Suprapubic skin (tissue), 4 donors: Measurements from ENCODE around the gene GAB4. TPM values are rescaled to one million over a fixed set of nuclear protein-coding genes. Genes with fewer than 3 reads are reported as not detected.

Experiments used
- DNase-seq, 2 donors: peaks; one replicate each; pipeline ENCODE4 v3.0.0-alpha.2; 2019; ENCODE audit warnings: low spot score in 2 of 2
- H3K27ac ChIP-seq: fragments of 200-600 bp; sonication (generic); one replicate; pipeline ENCODE4 v1.5.1; 2019
- H3K27me3 ChIP-seq: fragments of 200-600 bp; sonication (generic); one replicate; pipeline ENCODE4 v1.5.1; 2019
- H3K36me3 ChIP-seq: fragments of 200-600 bp; sonication (generic); one replicate; pipeline ENCODE4 v1.5.1; 2019
- H3K4me1 ChIP-seq: fragments of 200-600 bp; sonication (generic); one replicate; pipeline ENCODE4 v1.5.1; 2019
- H3K4me3 ChIP-seq: fragments of 200-600 bp; sonication (generic); one replicate; pipeline ENCODE4 v1.5.1; 2019; ENCODE audit warnings: mild to moderate bottlenecking
- H3K9me3 ChIP-seq: fragments of 200-600 bp; sonication (generic); one replicate; pipeline ENCODE4 v1.5.1; 2019
- EP300 ChIP-seq: sonication (generic); formaldehyde crosslinking; IDR thresholded peaks from one replicate; pipeline ENCODE4 v1.6.1; 2017; ENCODE audit warnings: antibody characterized with exemption
- POLR2A ChIP-seq, 2 donors: fragments of 450-650 bp; IDR thresholded peaks; one replicate each; pipeline ENCODE4 v1.6.1; 2017; ENCODE audit warnings: antibody characterized with exemption in 2 of 2, mild to moderate bottlenecking in 2 of 2, moderate library complexity in 2 of 2
- POLR2AphosphoS5 ChIP-seq, 3 donors: sonication (generic); formaldehyde crosslinking; IDR thresholded peaks; one replicate each; pipeline ENCODE4 v1.6.1; 2017; ENCODE audit warnings: antibody characterized with exemption in 3 of 3
- WGBS: methylation state at CpG from one replicate; pipeline ENCODE4 v1.1.5; 2018; 5-methylcytosine and 5-hydroxymethylcytosine counted together
- total RNA-seq, 4 donors: library from RNA; depleted of rRNA; stranded (reverse); fragments of >200 nt; gene quantifications; one replicate each; pipeline ENCODE4 v1.1.0, GENCODE V29; 2016
- TF ChIP-seq, protein P1 (sequence below), 2 donors: fragments of 200-600 bp in 1 of 2; fragments of 450-650 bp in 1 of 2; sonication (generic) in 1 of 2; IDR thresholded peaks; one replicate each; pipeline ENCODE4 v1.5.1; 2016 to 2019; ENCODE audit warnings: antibody characterized with exemption in 2 of 2, mild to moderate bottlenecking in 1 of 2, moderate library complexity in 1 of 2

The GAB4 gene
- total RNA-seq, 4 donors from 2014 or later, result 0.21 to 0.32 TPM; not detected in 2

DNA sequence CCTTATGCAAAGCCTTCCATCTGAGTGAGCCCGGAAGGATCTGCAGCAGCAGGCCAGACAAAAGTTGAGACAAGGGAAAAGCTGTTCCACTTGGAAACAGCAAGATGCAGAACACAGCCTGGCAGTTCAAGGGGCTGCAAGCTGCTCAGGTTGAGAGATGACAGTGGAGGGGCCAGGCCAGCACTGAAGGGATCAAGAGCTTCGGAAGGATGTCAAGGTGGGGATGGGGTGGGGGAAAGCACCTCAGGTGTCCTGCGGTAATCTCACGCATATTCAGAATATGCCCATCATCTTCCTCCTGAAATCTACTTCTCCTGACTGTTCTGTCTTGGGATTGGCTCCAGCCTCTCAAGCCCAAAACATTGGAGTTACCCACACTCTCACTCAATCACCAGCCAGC lies 35.7 kb downstream of the GAB4 start:
- H3K4me1 ChIP-seq, result no peaks in the 10 kb centered on the region
- DNase-seq, result no peak
- H3K4me3 ChIP-seq, result no peak overlapping the region
- no peak for TF ChIP-seq POLR2AphosphoS5 (IDR thresholded peaks at IDR 0.05)
- TF ChIP-seq, protein P1, sequence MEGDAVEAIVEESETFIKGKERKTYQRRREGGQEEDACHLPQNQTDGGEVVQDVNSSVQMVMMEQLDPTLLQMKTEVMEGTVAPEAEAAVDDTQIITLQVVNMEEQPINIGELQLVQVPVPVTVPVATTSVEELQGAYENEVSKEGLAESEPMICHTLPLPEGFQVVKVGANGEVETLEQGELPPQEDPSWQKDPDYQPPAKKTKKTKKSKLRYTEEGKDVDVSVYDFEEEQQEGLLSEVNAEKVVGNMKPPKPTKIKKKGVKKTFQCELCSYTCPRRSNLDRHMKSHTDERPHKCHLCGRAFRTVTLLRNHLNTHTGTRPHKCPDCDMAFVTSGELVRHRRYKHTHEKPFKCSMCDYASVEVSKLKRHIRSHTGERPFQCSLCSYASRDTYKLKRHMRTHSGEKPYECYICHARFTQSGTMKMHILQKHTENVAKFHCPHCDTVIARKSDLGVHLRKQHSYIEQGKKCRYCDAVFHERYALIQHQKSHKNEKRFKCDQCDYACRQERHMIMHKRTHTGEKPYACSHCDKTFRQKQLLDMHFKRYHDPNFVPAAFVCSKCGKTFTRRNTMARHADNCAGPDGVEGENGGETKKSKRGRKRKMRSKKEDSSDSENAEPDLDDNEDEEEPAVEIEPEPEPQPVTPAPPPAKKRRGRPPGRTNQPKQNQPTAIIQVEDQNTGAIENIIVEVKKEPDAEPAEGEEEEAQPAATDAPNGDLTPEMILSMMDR (IDR thresholded peaks at IDR 0.05), result no peak
- TF ChIP-seq EP300, result no peak
- no peak for TF ChIP-seq POLR2A (IDR thresholded peaks at IDR 0.05)
- H3K9me3 ChIP-seq, result no peaks in the 10 kb centered on the region
- no peaks in the 10 kb centered on the region for H3K36me3 ChIP-seq
- 81% methylated on average over 4 of the region's 4 CpGs for WGBS
- H3K27me3 ChIP-seq, result peaks cover 9% of the 10 kb centered on the region
- no peak overlapping the region for H3K27ac ChIP-seq

DNA sequence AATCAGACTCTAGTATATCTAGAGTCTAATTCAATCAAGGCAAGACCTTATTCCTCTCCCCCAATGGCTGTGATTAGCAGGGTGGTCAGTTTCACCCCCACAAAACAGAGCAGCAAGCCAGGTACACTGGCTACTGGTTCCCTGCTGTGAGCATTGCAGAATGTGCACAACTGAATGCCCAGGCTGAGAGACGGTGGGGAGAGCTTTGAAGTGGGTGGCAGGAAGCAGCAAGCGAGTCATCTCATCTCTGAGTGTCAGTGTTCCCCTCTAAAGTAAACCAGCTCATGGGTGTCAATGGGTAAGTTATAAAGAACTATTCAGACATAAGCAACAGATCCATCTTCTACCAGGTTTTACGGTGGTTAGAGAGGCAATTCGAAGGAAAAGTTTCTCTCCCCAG lies 37.6 kb downstream of the GAB4 start:
- Histone ChIP-seq H3K4me1 (no peaks in the 10 kb centered on the region), H3K27me3 (peaks cover 9% of the 10 kb centered on the region), H3K9me3 (no peaks in the 10 kb centered on the region), H3K27ac (no peak overlapping the region), H3K36me3 (no peaks in the 10 kb centered on the region), H3K4me3 (no peak overlapping the region)
- TF ChIP-seq, protein P1 (IDR thresholded peaks at IDR 0.05), result no peak
- no peak for DNase-seq
- 64% methylated on average over 4 of the region's 4 CpGs for WGBS

DNA sequence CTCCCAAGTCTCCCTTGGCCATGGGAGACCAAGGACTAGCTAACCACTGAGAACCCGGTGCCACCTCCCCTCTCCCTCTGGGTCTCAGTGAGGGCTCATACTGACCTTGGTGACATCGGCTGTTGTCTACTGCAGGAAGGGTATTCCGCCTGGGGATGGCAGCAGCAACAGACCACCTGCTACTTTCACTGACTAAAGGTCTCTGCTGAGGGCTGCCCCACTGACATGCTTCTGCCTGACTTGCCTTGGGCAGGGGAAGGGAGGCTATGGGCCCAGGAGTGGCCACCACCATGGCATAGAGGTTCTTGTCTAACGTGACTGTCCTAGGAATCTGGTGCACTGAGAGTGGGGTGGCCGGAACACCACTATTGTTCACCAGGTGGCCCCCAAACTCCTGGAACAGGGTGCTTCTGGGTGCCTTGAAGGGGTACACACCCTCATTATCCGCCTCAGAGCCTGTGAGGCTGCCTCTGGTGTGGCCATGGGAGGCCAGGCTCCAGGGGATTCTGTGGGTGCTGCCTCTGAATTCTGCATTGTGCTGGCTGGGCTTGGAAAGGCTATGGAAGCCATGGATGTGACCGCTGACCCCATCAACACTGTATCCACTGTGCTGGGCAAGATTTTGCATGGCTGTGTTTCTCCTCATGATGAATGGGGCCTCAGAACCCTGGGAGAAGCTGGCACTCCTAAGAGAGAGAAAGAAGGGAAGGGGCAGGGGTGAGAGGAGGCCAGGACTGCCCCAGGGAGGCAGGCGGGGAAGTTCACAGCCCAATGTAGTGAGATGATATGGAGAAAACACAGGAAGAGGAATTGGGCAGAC lies 38.3 kb downstream of the GAB4 start:
- no peaks in the 10 kb centered on the region for H3K4me1 ChIP-seq

DNA sequence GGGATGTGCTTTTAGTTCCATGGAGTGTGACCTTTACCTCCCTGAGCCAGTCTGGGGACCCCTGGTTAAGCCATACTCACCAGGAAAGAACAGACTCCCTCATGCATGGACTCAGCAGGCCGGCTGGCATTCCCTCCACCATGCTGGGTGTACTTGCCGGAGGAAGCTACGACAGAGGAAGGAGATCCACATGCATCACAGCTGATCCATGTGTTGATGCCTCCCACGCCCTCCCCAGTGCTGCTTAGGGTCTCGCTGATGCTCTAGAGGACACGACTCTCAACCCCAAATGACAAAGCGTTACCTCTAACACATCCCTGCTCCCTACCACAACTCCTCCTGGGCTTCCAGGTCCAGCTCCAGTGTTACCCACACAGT lies 39.8 kb downstream of the GAB4 start:
- peaks cover 2% of the 10 kb centered on the region for H3K27me3 ChIP-seq
- H3K4me1 ChIP-seq, result no peaks in the 10 kb centered on the region
- no peaks in the 10 kb centered on the region for H3K36me3 ChIP-seq
- TF ChIP-seq, protein P1 (IDR thresholded peaks at IDR 0.05), result no peak
- no peak for TF ChIP-seq POLR2A (IDR thresholded peaks at IDR 0.05)
- no peak for TF ChIP-seq POLR2AphosphoS5 (IDR thresholded peaks at IDR 0.05)
- no peak for TF ChIP-seq EP300
- 80% methylated on average over 5 of the region's 7 CpGs for WGBS
- no peaks in the 10 kb centered on the region for H3K9me3 ChIP-seq
- no peak for DNase-seq
- H3K4me3 ChIP-seq, result no peak overlapping the region
- no peak overlapping the region for H3K27ac ChIP-seq

More for the DNA sequence above, 38.3 kb downstream of the GAB4 start:
- Histone ChIP-seq H3K27ac (no peak overlapping the region), H3K36me3 (no peaks in the 10 kb centered on the region), H3K9me3 (no peaks in the 10 kb centered on the region), H3K27me3 (peaks cover 5% of the 10 kb centered on the region), H3K4me3 (no peak overlapping the region)
- DNase-seq, result no peak
- TF ChIP-seq, protein P1 (IDR thresholded peaks at IDR 0.05), result no peak
- TF ChIP-seq EP300 (no peak), POLR2A (IDR thresholded peaks at IDR 0.05) (no peak), POLR2AphosphoS5 (IDR thresholded peaks at IDR 0.05) (no peak)
- 77% methylated on average over 4 of the region's 8 CpGs for WGBS

DNA sequence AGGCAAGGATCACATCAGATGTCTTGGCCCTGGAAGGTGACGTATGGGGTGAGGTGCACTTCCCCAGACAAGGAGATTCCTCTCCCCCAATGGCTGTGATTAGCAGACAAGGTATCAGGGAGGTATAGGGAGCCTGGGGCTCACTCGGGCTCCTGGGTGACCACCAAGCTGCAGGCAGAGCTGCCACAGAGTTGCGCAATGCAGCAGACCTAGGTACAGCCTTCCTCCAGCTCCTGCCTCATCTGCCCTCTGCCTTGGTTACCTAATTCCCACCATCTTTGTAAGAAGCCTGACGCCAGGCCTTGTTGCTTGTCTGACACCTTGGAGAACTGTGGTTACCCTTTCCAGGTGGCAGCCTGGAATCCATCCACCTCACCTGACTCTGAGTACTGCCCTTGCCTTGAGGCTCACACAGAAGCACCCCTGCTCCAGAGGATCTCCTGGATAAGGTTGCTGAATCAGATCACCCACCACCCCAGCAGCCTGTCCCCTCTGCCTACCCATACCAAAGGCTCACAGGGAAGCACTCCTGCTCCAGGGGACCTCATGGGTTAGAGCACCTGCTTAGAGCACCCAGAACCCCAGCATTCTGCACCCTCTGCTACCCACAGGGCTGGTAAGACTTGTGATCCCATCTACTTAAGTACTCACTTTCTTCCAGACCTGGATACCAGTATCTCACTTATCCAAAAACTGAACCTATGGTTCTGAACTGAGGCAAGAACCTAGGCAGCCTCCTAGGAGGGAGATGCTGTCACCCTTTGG lies 40.4 kb downstream of the GAB4 start:
- Histone ChIP-seq H3K36me3 (no peaks in the 10 kb centered on the region), H3K27me3 (peaks cover 2% of the 10 kb centered on the region), H3K9me3 (no peaks in the 10 kb centered on the region), H3K4me1 (no peaks in the 10 kb centered on the region), H3K4me3 (no peak overlapping the region), H3K27ac (no peak overlapping the region)
- DNase-seq, result no peak
- WGBS, result 80% methylated on average over 4 of the region's 4 CpGs
- TF ChIP-seq, protein P1 (IDR thresholded peaks at IDR 0.05), result no peak
- TF ChIP-seq POLR2A (IDR thresholded peaks at IDR 0.05) (no peak), EP300 (no peak), POLR2AphosphoS5 (IDR thresholded peaks at IDR 0.05) (no peak)
